ENCODE measurements around the gene CAMKMT.

The CAMKMT gene

GRCh38 chr2:44655401-44655864 lies 293.7 kb downstream of the CAMKMT start:
- no peak overlapping the region for H3K18ac ChIP-seq (ENCODE audit: low read length)
- no peak for DNase-seq (ENCODE audit: low spot score)
- no peak overlapping the region for H4K91ac ChIP-seq (ENCODE audit: low read depth, low read length, poor library complexity)
- no peak overlapping the region for H3K4me3 ChIP-seq (ENCODE audit: low read length in 2 of 2)
- H4K8ac ChIP-seq (ENCODE audit: low read depth, low read length) = no peak overlapping the region
- no peak overlapping the region for H3K4ac ChIP-seq (ENCODE audit: low read length)
- H2AFZ ChIP-seq (ENCODE audit: low read length) = no peak overlapping the region
- no peak overlapping the region for H2BK12ac ChIP-seq (ENCODE audit: low read length)
- H2BK120ac ChIP-seq (ENCODE audit: low read depth, low read length) = no peak overlapping the region
- peaks cover 0 to 15% of the 10 kb centered on the region in 2 donors for H3K4me1 ChIP-seq (ENCODE audit: control insufficient read depth in 2 of 2, insufficient read depth in 1 of 2, low read depth in 1 of 2, low read length in 2 of 2)
- H3K27me3 ChIP-seq (ENCODE audit: control insufficient read depth in 3 of 3, insufficient read depth in 3 of 3, low read depth in 1 of 3, low read length in 3 of 3) = no peaks in the 10 kb centered on the region
- no peak overlapping the region for H3K14ac ChIP-seq (ENCODE audit: low read length)
- no CpG with 5 or more reads among the region's 5 CpGs for WGBS, 2 donors (ENCODE audit: extremely low coverage in 2 of 2, insufficient read length in 2 of 2, insufficient replicate concordance in 1 of 2)
- no peaks in the 10 kb centered on the region for H3K36me3 ChIP-seq (replicated peaks in 1 of 2; ENCODE audit: control insufficient read depth in 2 of 2, insufficient read depth in 2 of 2, low read length in 2 of 2)
- H3K79me1 ChIP-seq (ENCODE audit: low read depth, low read length) = no peaks in the 10 kb centered on the region
- H3K23ac ChIP-seq (ENCODE audit: low read depth, low read length, poor library complexity) = no peak overlapping the region
- H3K9ac ChIP-seq (ENCODE audit: low read depth, low read length, poor library complexity) = no peak overlapping the region
- H2BK5ac ChIP-seq (ENCODE audit: low read length) = no peak overlapping the region
- no peak overlapping the region for H2AK5ac ChIP-seq (ENCODE audit: low read depth, low read length)
- H3K9me3 ChIP-seq (replicated peaks in 1 of 2; ENCODE audit: control insufficient read depth in 2 of 2, insufficient read depth in 1 of 2, low read depth in 1 of 2, low read length in 2 of 2) = no peaks in the 10 kb centered on the region
- H3K4me2 ChIP-seq (ENCODE audit: insufficient read depth, low read length, poor library complexity, severe bottlenecking) = no peak overlapping the region
- H2BK15ac ChIP-seq (ENCODE audit: low read length) = no peak overlapping the region
- no peak overlapping the region for H3K27ac ChIP-seq (replicated peaks; ENCODE audit: low read length)

DNA sequence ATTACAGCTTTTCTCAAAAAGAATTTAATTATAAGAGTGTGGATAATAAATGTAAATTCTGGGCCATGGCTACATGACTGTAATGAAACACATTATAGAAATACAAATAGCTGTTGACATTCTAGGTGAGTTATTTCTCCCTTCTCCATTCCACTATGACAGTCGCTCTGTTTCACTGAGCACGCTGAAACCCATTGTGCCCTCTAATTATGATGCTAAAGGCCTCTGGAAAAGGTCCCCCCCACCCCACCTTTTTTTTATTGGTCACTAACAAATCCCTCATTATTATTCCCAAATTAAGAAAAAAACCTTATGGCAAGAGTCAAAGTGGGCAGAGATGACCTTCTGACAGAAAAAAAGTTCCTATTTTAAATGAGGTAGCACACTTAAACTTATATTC lies 294.7 kb downstream of the CAMKMT start:
- H3K18ac ChIP-seq (ENCODE audit: low read length) = no peak overlapping the region

DNA sequence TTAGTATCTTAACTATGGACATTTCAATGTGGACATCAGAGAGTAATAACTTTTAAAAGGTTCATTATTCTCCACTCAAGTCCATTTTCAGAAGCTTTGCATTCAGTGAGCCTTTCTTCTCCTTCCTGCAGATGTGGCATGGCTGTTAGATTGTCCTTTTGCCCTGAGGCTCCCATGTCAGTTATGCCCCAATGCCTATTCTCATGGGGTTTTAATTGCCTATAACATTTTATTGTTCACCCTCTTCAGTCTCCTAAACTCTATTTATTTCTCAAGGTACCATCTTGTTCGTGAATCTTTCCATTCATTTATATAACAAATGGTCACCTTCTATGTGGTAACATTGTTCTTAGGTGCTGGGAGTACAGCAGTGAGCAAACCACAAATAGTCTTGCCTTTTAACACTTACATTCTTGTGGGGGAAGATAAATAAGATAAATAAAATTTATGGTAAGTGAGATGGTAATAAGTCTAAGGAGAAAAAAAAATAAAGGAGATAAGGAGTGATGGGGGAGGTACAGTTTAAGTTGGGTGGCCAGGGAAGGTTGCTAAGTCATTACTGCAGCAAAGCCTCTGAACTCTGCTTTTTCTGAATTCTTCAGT lies 301.8 kb downstream of the CAMKMT start:
- H4K91ac ChIP-seq (ENCODE audit: low read depth, low read length, poor library complexity) = no peak overlapping the region
- no peak overlapping the region for H2BK15ac ChIP-seq (ENCODE audit: low read length)
- H2BK5ac ChIP-seq (ENCODE audit: low read length) = no peak overlapping the region
- no peak overlapping the region for H3K4me3 ChIP-seq (ENCODE audit: low read length in 2 of 2)
- H3K4me1 ChIP-seq (ENCODE audit: control insufficient read depth in 2 of 2, insufficient read depth in 1 of 2, low read depth in 1 of 2, low read length in 2 of 2) = no peaks in the 10 kb centered on the region
- H2AK5ac ChIP-seq (ENCODE audit: low read depth, low read length) = no peak overlapping the region
- no peak for DNase-seq (ENCODE audit: low spot score)
- no peak overlapping the region for H3K4me2 ChIP-seq (ENCODE audit: insufficient read depth, low read length, poor library complexity, severe bottlenecking)
- no peaks in the 10 kb centered on the region for H3K79me1 ChIP-seq (ENCODE audit: low read depth, low read length)
- H3K4ac ChIP-seq (ENCODE audit: low read length) = no peak overlapping the region
- H3K36me3 ChIP-seq (replicated peaks in 1 of 2; ENCODE audit: control insufficient read depth in 2 of 2, insufficient read depth in 2 of 2, low read length in 2 of 2) = no peaks in the 10 kb centered on the region
- H3K9me3 ChIP-seq (replicated peaks in 1 of 2; ENCODE audit: control insufficient read depth in 2 of 2, insufficient read depth in 1 of 2, low read depth in 1 of 2, low read length in 2 of 2) = no peaks in the 10 kb centered on the region
- no peak overlapping the region for H2BK12ac ChIP-seq (ENCODE audit: low read length)
- no peak overlapping the region for H4K8ac ChIP-seq (ENCODE audit: low read depth, low read length)
- no peak overlapping the region for H3K14ac ChIP-seq (ENCODE audit: low read length)
- H3K18ac ChIP-seq (ENCODE audit: low read length) = no peak overlapping the region
- no peak overlapping the region for H3K9ac ChIP-seq (ENCODE audit: low read depth, low read length, poor library complexity)
- no CpG with 5 or more reads among the region's 1 CpG for WGBS, 2 donors (ENCODE audit: extremely low coverage in 2 of 2, insufficient read length in 2 of 2, insufficient replicate concordance in 1 of 2)
- no peak overlapping the region for H2BK120ac ChIP-seq (ENCODE audit: low read depth, low read length)
- no peaks in the 10 kb centered on the region for H3K27me3 ChIP-seq (ENCODE audit: control insufficient read depth in 3 of 3, insufficient read depth in 3 of 3, low read depth in 1 of 3, low read length in 3 of 3)
- no peak overlapping the region for H3K23ac ChIP-seq (ENCODE audit: low read depth, low read length, poor library complexity)
- H3K27ac ChIP-seq (replicated peaks; ENCODE audit: low read length) = no peak overlapping the region
- no peak overlapping the region for H2AFZ ChIP-seq (ENCODE audit: low read length)

More for the DNA sequence above, 294.7 kb downstream of the CAMKMT start:
- no peak overlapping the region for H2BK15ac ChIP-seq (ENCODE audit: low read length)
- no peak overlapping the region for H2BK5ac ChIP-seq (ENCODE audit: low read length)
- no peak overlapping the region for H3K14ac ChIP-seq (ENCODE audit: low read length)
- H3K79me1 ChIP-seq (ENCODE audit: low read depth, low read length) = no peaks in the 10 kb centered on the region
- H3K23ac ChIP-seq (ENCODE audit: low read depth, low read length, poor library complexity) = no peak overlapping the region
- H3K27ac ChIP-seq (replicated peaks; ENCODE audit: low read length) = no peak overlapping the region
- H3K4me3 ChIP-seq (ENCODE audit: low read length in 2 of 2) = no peak overlapping the region
- no peak overlapping the region for H3K4ac ChIP-seq (ENCODE audit: low read length)
- H2AK5ac ChIP-seq (ENCODE audit: low read depth, low read length) = no peak overlapping the region
- H2BK12ac ChIP-seq (ENCODE audit: low read length) = no peak overlapping the region
- H3K4me2 ChIP-seq (ENCODE audit: insufficient read depth, low read length, poor library complexity, severe bottlenecking) = no peak overlapping the region
- peaks cover 0 to 15% of the 10 kb centered on the region in 2 donors for H3K4me1 ChIP-seq (ENCODE audit: control insufficient read depth in 2 of 2, insufficient read depth in 1 of 2, low read depth in 1 of 2, low read length in 2 of 2)
- no peak overlapping the region for H2AFZ ChIP-seq (ENCODE audit: low read length)
- H3K36me3 ChIP-seq (replicated peaks in 1 of 2; ENCODE audit: control insufficient read depth in 2 of 2, insufficient read depth in 2 of 2, low read length in 2 of 2) = no peaks in the 10 kb centered on the region
- WGBS, 2 donors (ENCODE audit: extremely low coverage in 2 of 2, insufficient read length in 2 of 2, insufficient replicate concordance in 1 of 2) = no CpG with 5 or more reads among the region's 2 CpGs
- no peak overlapping the region for H2BK120ac ChIP-seq (ENCODE audit: low read depth, low read length)
- no peaks in the 10 kb centered on the region for H3K27me3 ChIP-seq (ENCODE audit: control insufficient read depth in 3 of 3, insufficient read depth in 3 of 3, low read depth in 1 of 3, low read length in 3 of 3)
- no peaks in the 10 kb centered on the region for H3K9me3 ChIP-seq (replicated peaks in 1 of 2; ENCODE audit: control insufficient read depth in 2 of 2, insufficient read depth in 1 of 2, low read depth in 1 of 2, low read length in 2 of 2)
- no peak for DNase-seq (ENCODE audit: low spot score)
- no peak overlapping the region for H3K9ac ChIP-seq (ENCODE audit: low read depth, low read length, poor library complexity)
- no peak overlapping the region for H4K91ac ChIP-seq (ENCODE audit: low read depth, low read length, poor library complexity)
- H4K8ac ChIP-seq (ENCODE audit: low read depth, low read length) = no peak overlapping the region

DNA sequence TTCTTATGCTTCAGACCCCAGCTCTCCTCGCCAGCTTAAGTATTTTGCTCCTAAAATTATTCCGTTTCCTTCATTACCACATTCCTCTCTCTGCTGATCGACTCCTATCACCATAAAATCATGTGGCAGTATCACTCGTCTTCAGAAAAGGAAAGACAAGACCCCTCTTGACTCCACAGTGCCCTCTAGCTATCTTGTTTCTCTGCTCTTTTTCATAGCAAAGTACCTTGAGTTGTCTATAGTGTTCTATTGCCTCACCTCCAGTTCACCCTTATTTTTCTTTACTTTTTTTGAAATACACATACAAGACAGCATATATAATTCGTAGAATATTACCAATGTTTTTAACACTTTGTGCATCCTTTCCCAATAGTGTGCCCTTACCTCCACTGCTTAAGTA lies 306.6 kb downstream of the CAMKMT start:
- no peak overlapping the region for H3K14ac ChIP-seq (ENCODE audit: low read length)
- H3K79me1 ChIP-seq (ENCODE audit: low read depth, low read length) = no peaks in the 10 kb centered on the region
- no peak overlapping the region for H2BK5ac ChIP-seq (ENCODE audit: low read length)
- H3K4me1 ChIP-seq (ENCODE audit: control insufficient read depth in 2 of 2, insufficient read depth in 1 of 2, low read depth in 1 of 2, low read length in 2 of 2) = peaks cover 0 to 7% of the 10 kb centered on the region in 2 donors
- H3K36me3 ChIP-seq (replicated peaks in 1 of 2; ENCODE audit: control insufficient read depth in 2 of 2, insufficient read depth in 2 of 2, low read length in 2 of 2) = no peaks in the 10 kb centered on the region
- no peak overlapping the region for H4K91ac ChIP-seq (ENCODE audit: low read depth, low read length, poor library complexity)
- H3K9ac ChIP-seq (ENCODE audit: low read depth, low read length, poor library complexity) = no peak overlapping the region
- no peak overlapping the region for H2AK5ac ChIP-seq (ENCODE audit: low read depth, low read length)
- 100% methylated on average over 1 of the region's 5 CpGs; no CpG with 5 or more reads in 1 of the 2 donors for WGBS, 2 donors (ENCODE audit: extremely low coverage in 2 of 2, insufficient read length in 2 of 2, insufficient replicate concordance in 1 of 2)
- H3K27ac ChIP-seq (replicated peaks; ENCODE audit: low read length) = no peak overlapping the region
- no peak overlapping the region for H4K8ac ChIP-seq (ENCODE audit: low read depth, low read length)
- H3K9me3 ChIP-seq (replicated peaks in 1 of 2; ENCODE audit: control insufficient read depth in 2 of 2, insufficient read depth in 1 of 2, low read depth in 1 of 2, low read length in 2 of 2) = no peaks in the 10 kb centered on the region
- no peak overlapping the region for H2BK12ac ChIP-seq (ENCODE audit: low read length)
- no peak overlapping the region for H2AFZ ChIP-seq (ENCODE audit: low read length)
- no peak overlapping the region for H3K4me2 ChIP-seq (ENCODE audit: insufficient read depth, low read length, poor library complexity, severe bottlenecking)
- no peaks in the 10 kb centered on the region for H3K27me3 ChIP-seq (ENCODE audit: control insufficient read depth in 3 of 3, insufficient read depth in 3 of 3, low read depth in 1 of 3, low read length in 3 of 3)
- H3K4me3 ChIP-seq (ENCODE audit: low read length in 2 of 2) = no peak overlapping the region
- DNase-seq (ENCODE audit: low spot score) = no peak
- no peak overlapping the region for H2BK120ac ChIP-seq (ENCODE audit: low read depth, low read length)
- no peak overlapping the region for H3K23ac ChIP-seq (ENCODE audit: low read depth, low read length, poor library complexity)
- no peak overlapping the region for H3K4ac ChIP-seq (ENCODE audit: low read length)
- no peak overlapping the region for H2BK15ac ChIP-seq (ENCODE audit: low read length)
- H3K18ac ChIP-seq (ENCODE audit: low read length) = no peak overlapping the region
